PC-3 (cell line): Measurements from ENCODE around the gene CMKLR1. TPM values are rescaled to one million over a fixed set of nuclear protein-coding genes. Genes with fewer than 3 reads are reported as not detected.

Experiments used
- ATAC-seq: fragments of 200-7000 bp; cut with Tn5 transposase; 2 replicates; pipeline ENCODE4 v1.9.1; 2020; ENCODE audit warnings: mild to moderate bottlenecking, moderate library complexity
- BruUV-seq: library from RNA; stranded (reverse); fragments of 400-500 nt; replicated peaks from 2 replicates; lab custom pipeline; 2021; lab: Mats Ljungman, UMichigan
- CTCF ChIA-PET: fragments of 300-600 bp; sonication (Branson Sonifier 250); formaldehyde crosslinking; loops from one replicate; lab custom pipeline; 2022; ENCODE audit warnings: antibody characterized with exemption; lab: Charles Lee
- POLR2A ChIA-PET: fragments of 300-600 bp; sonication (Branson Sonifier 250); formaldehyde crosslinking; loops from one replicate; lab custom pipeline; 2022; ENCODE audit warnings: antibody characterized with exemption; ENCODE audit not compliant: unreplicated experiment; lab: Charles Lee
- DNase-seq: peaks from one replicate; pipeline ENCODE4 v3.0.0-alpha.2; 2015
- H2AFZ ChIP-seq: fragments of 300-600 bp; sonication (generic); 2 replicates; pipeline ENCODE4 v1.6.0; 2016; ENCODE audit warnings: antibody characterized with exemption, low read length
- H3F3A ChIP-seq: fragments of 300-600 bp; sonication (generic); one replicate; pipeline ENCODE4 v1.6.0; 2017; ENCODE audit warnings: antibody characterized with exemption, low read length, control low read depth, mild to moderate bottlenecking; ENCODE audit not compliant: unreplicated experiment
- H3K27ac ChIP-seq: fragments of 300-600 bp; sonication (generic); 2 replicates; pipeline ENCODE4 v1.5.1; 2016; ENCODE audit warnings: mild to moderate bottlenecking, low read length
- H3K27me3 ChIP-seq: fragments of 300-600 bp; sonication (generic); 2 replicates; pipeline ENCODE4 v1.6.1; 2016; ENCODE audit warnings: low read length, mixed read lengths
- H3K36me3 ChIP-seq: fragments of 300-600 bp; sonication (generic); 2 replicates; pipeline ENCODE4 v1.6.1; 2016; ENCODE audit warnings: low read depth, mixed run types, low read length, mixed read lengths
- H3K4me1 ChIP-seq: fragments of 300-600 bp; sonication (generic); 2 replicates; pipeline ENCODE4 v1.5.1; 2016; ENCODE audit warnings: low read length; ENCODE audit not compliant: insufficient read depth
- H3K4me2 ChIP-seq: fragments of 300-600 bp; sonication (generic); 2 replicates; pipeline ENCODE4 v1.6.0; 2016; ENCODE audit warnings: low read length
- H3K4me3 ChIP-seq: fragments of 300-600 bp; sonication (generic); 2 replicates; pipeline ENCODE4 v1.5.1; 2016; ENCODE audit warnings: mild to moderate bottlenecking, low read length, mixed read lengths
- H3K79me2 ChIP-seq: fragments of 300-600 bp; sonication (generic); 2 replicates; pipeline ENCODE4 v1.6.1; 2017; ENCODE audit warnings: low read length, mixed read lengths
- H3K9ac ChIP-seq: fragments of 300-600 bp; sonication (generic); 2 replicates; pipeline ENCODE4 v1.6.0; 2016; ENCODE audit warnings: mild to moderate bottlenecking, low read length
- H3K9me2 ChIP-seq: fragments of 300-600 bp; sonication (generic); replicated peaks from 2 replicates; pipeline ENCODE4 v1.6.1; 2016; ENCODE audit warnings: mixed run types, low read length, mixed read lengths
- H3K9me3 ChIP-seq: fragments of 300-600 bp; sonication (generic); 2 replicates; pipeline ENCODE4 v1.6.1; 2016; ENCODE audit warnings: low read length, mixed read lengths
- H4K20me1 ChIP-seq: fragments of 300-600 bp; sonication (generic); 2 replicates; pipeline ENCODE4 v1.6.1; 2016; ENCODE audit warnings: low read length, mixed read lengths
- CTCF ChIP-seq: fragments of 300-600 bp; sonication (generic); conservative IDR thresholded peaks from 2 replicates; pipeline ENCODE4 v1.5.1; 2017; ENCODE audit warnings: antibody characterized with exemption, low read depth, mild to moderate bottlenecking, low read length
- EZH2 ChIP-seq: fragments of 300-600 bp; sonication (generic); IDR thresholded peaks from one replicate; pipeline ENCODE4 v1.6.1; 2017; ENCODE audit warnings: antibody characterized with exemption, mild to moderate bottlenecking, low read length; ENCODE audit not compliant: unreplicated experiment
- EZH2phosphoT487 ChIP-seq: fragments of 300-600 bp; sonication (generic); IDR thresholded peaks from 2 replicates; pipeline ENCODE4 v1.6.1; 2018; ENCODE audit warnings: mild to moderate bottlenecking, antibody characterized with exemption, low read length, borderline replicate concordance
- intact Hi-C: fragments of 100-400 bp; cut with micrococcal nuclease; formaldehyde crosslinking; loops from 2 replicates; pipeline ENCODE4 v1.9.0; 2023
- total RNA-seq: library from RNA; depleted of rRNA; stranded (reverse); fragments of >200 nt; gene quantifications from 2 replicates; pipeline ENCODE4 v1.2.3, GENCODE V29; 2014

Gene CMKLR1
- total RNA-seq, 1 experiment from 2014 or later: not detected

GRCh38 chr12:108240027-108240785, 98.9 kb downstream of the CMKLR1 start:
- Histone ChIP-seq H3K9ac (no peak overlapping the region), H3K9me2 (no peaks in the 10 kb centered on the region), H3K4me2 (no peak overlapping the region), H3K4me3 (no peak overlapping the region), H2AFZ (no peak overlapping the region), H3K79me2 (no peaks in the 10 kb centered on the region), H3K36me3 (no peaks in the 10 kb centered on the region), H3K4me1 (no peaks in the 10 kb centered on the region), H3K27me3 (peaks cover 28% of the 10 kb centered on the region), H3K27ac (no peak overlapping the region), H3F3A (no peaks in the 10 kb centered on the region), H3K9me3 (no peaks in the 10 kb centered on the region), H4K20me1 (no peaks in the 10 kb centered on the region)
- DNase-seq (no peak), ATAC-seq (no peak)
- no peak for TF ChIP-seq CTCF
- TF ChIP-seq EZH2phosphoT487: no peak
- TF ChIP-seq EZH2: no peak
- ChIA-PET POLR2A (no interaction called here), CTCF (no interaction called here)
- no TSS peak for BruUV-seq
- intact Hi-C loops: no loop called here

DNA sequence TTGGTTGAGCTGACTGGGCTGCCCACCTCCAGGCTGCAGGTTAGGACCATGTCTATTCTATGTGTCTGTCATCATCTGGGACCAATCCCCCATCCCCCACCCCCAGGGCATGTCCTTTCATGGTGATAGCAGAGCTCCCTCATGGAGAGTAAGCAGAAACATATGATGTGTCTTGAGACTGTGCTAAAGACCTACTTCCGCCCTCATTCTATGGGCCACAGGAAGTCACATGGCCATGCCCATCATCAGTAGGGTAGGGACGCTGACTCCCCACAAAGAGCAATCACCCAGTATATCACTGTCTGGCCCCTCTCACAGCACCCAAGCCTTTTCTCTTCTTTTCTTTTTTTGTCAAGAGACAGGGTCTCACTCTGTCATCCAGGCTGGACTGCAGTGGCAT, 99.7 kb downstream of the CMKLR1 start:
- no peaks in the 10 kb centered on the region for H3K79me2 ChIP-seq
- no peak overlapping the region for H2AFZ ChIP-seq
- no peak overlapping the region for H3K9ac ChIP-seq
- CTCF ChIA-PET: no interaction called here
- no peaks in the 10 kb centered on the region for H4K20me1 ChIP-seq
- intact Hi-C loops: no loop called here
- TF ChIP-seq CTCF: no peak
- TF ChIP-seq EZH2: no peak
- TF ChIP-seq EZH2phosphoT487: no peak
- DNase-seq: no peak
- H3K9me2 ChIP-seq: no peaks in the 10 kb centered on the region
- no peaks in the 10 kb centered on the region for H3K36me3 ChIP-seq
- peaks cover 36% of the 10 kb centered on the region for H3K27me3 ChIP-seq
- no peak overlapping the region for H3K4me3 ChIP-seq
- POLR2A ChIA-PET: no interaction called here
- H3K27ac ChIP-seq: no peak overlapping the region
- BruUV-seq: no TSS peak
- H3F3A ChIP-seq: no peaks in the 10 kb centered on the region
- no peak overlapping the region for H3K4me2 ChIP-seq
- no peaks in the 10 kb centered on the region for H3K4me1 ChIP-seq
- no peak for ATAC-seq
- H3K9me3 ChIP-seq: no peaks in the 10 kb centered on the region

DNA sequence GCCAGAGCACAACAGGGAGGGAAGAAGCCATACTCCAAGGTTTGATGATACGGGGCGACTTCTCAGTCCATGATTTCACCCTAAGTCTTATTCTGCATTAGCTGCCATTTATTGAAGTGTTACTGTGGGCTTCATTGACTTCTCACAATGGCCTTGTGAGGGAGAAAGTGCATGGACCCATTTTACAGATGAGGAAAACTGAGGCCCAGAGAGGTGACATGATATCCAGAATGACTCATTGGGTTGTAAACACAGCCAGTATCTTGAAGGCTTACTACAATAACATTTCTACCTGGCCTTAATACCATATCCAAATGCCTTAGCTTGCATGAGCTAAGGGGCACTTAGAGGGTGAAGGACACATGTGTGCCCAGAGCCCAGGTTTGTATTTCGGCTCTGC, 100.6 kb downstream of the CMKLR1 start:
- H4K20me1 ChIP-seq: no peaks in the 10 kb centered on the region
- no TSS peak for BruUV-seq
- no peaks in the 10 kb centered on the region for H3K4me1 ChIP-seq
- ATAC-seq (no peak), DNase-seq (no peak)
- intact Hi-C loops: no loop called here
- H2AFZ ChIP-seq: no peak overlapping the region
- no peaks in the 10 kb centered on the region for H3K36me3 ChIP-seq
- CTCF ChIA-PET: no interaction called here
- H3K27me3 ChIP-seq: peaks cover 30% of the 10 kb centered on the region
- no peak overlapping the region for H3K27ac ChIP-seq
- no peaks in the 10 kb centered on the region for H3K79me2 ChIP-seq
- POLR2A ChIA-PET: no interaction called here
- H3K9ac ChIP-seq: no peak overlapping the region
- no peak for TF ChIP-seq CTCF
- no peak for TF ChIP-seq EZH2
- no peak for TF ChIP-seq EZH2phosphoT487
- no peaks in the 10 kb centered on the region for H3F3A ChIP-seq
- no peak overlapping the region for H3K4me2 ChIP-seq
- no peaks in the 10 kb centered on the region for H3K9me3 ChIP-seq
- no peaks in the 10 kb centered on the region for H3K9me2 ChIP-seq
- no peak overlapping the region for H3K4me3 ChIP-seq
